MM.1S (cell line): ENCODE results near the gene PSORS1C2.
"Not testable (repeated sequence)": the region's sequence is repeated elsewhere in the genome, so short reads cannot be mapped to it uniquely, and the experiment has no call there.

Source experiments
- DNase-seq: peaks from one replicate; pipeline ENCODE4 v3.0.0-alpha.2; 2015
- H2AFZ ChIP-seq: fragments of 300-600 bp; sonication (generic); 2 replicates; pipeline ENCODE4 v1.6.0; 2016; ENCODE audit warnings: antibody characterized with exemption, low read length
- H3F3A ChIP-seq: fragments of 300-600 bp; sonication (generic); 2 replicates; pipeline ENCODE4 v1.6.1; 2016; ENCODE audit warnings: mild to moderate bottlenecking, antibody characterized with exemption, low read length, moderate library complexity, mixed read lengths; ENCODE audit not compliant: insufficient read depth
- H3K27ac ChIP-seq: fragments of 300-600 bp; sonication (generic); 2 replicates; pipeline ENCODE4 v1.5.1; 2016; ENCODE audit warnings: mild to moderate bottlenecking, low read length
- H3K27me3 ChIP-seq: fragments of 300-600 bp; sonication (generic); replicated peaks from 2 replicates; pipeline ENCODE4 v1.6.0; 2016; ENCODE audit warnings: low read length; ENCODE audit not compliant: insufficient read depth
- H3K36me3 ChIP-seq: fragments of 300-600 bp; sonication (generic); replicated peaks from 2 replicates; pipeline ENCODE4 v1.6.1; 2016; ENCODE audit warnings: mild to moderate bottlenecking, low read length, mixed read lengths; ENCODE audit not compliant: insufficient read depth
- H3K4me1 ChIP-seq: fragments of 300-600 bp; sonication (generic); 2 replicates; pipeline ENCODE4 v1.6.1; 2016; ENCODE audit warnings: low read length, mixed read lengths
- H3K4me2 ChIP-seq: fragments of 300-600 bp; sonication (generic); 2 replicates; pipeline ENCODE4 v1.6.0; 2016; ENCODE audit warnings: low read depth, low read length
- H3K4me3 ChIP-seq: fragments of 300-600 bp; sonication (generic); 2 replicates; pipeline ENCODE4 v1.5.1; 2016; ENCODE audit warnings: low read length, mixed read lengths
- H3K79me2 ChIP-seq: fragments of 300-600 bp; sonication (generic); 2 replicates; pipeline ENCODE4 v1.6.1; 2016; ENCODE audit warnings: mixed run types, low read length, mixed read lengths
- H3K9ac ChIP-seq: fragments of 300-600 bp; sonication (generic); 2 replicates; pipeline ENCODE4 v1.6.1; 2016; ENCODE audit warnings: low read length, mixed read lengths
- H3K9me2 ChIP-seq: fragments of 300-600 bp; sonication (generic); replicated peaks from 2 replicates; pipeline ENCODE4 v1.6.1; 2016; ENCODE audit warnings: mild to moderate bottlenecking, low read length, mixed read lengths; ENCODE audit not compliant: insufficient read depth
- H3K9me3 ChIP-seq: fragments of 300-600 bp; sonication (generic); replicated peaks from 2 replicates; pipeline ENCODE4 v1.6.1; 2016; ENCODE audit warnings: mild to moderate bottlenecking, low read length, mixed read lengths; ENCODE audit not compliant: insufficient read depth
- H4K20me1 ChIP-seq: fragments of 300-600 bp; sonication (generic); 2 replicates; pipeline ENCODE4 v1.6.1; 2016; ENCODE audit warnings: mild to moderate bottlenecking, low read length, moderate library complexity, mixed read lengths; ENCODE audit not compliant: insufficient read depth
- CTCF ChIP-seq: fragments of 300-600 bp; sonication (generic); IDR thresholded peaks from 2 replicates; pipeline ENCODE4 v1.5.1; 2016; ENCODE audit warnings: antibody characterized with exemption, low read length, mixed read lengths
- EZH2 ChIP-seq: fragments of 300-600 bp; sonication (generic); optimal IDR thresholded peaks from 2 replicates; pipeline ENCODE3; 2017; ENCODE audit warnings: low read depth, mild to moderate bottlenecking, antibody characterized with exemption, low read length, mixed read lengths
- EZH2phosphoT487 ChIP-seq: fragments of 300-600 bp; sonication (generic); IDR thresholded peaks from 2 replicates; pipeline ENCODE4 v1.6.1; 2018; ENCODE audit warnings: antibody characterized with exemption, low read length

The PSORS1C2 gene

GRCh38 chr6:31183287-31183686 is 44.4 kb upstream of the PSORS1C2 start:
- H2AFZ ChIP-seq, H3K4me3 ChIP-seq, H3K9me2 ChIP-seq, H3K4me2 ChIP-seq, H3F3A ChIP-seq, H3K4me1 ChIP-seq, H3K9me3 ChIP-seq, H3K9ac ChIP-seq, H3K36me3 ChIP-seq, H3K27me3 ChIP-seq, H4K20me1 ChIP-seq, H3K27ac ChIP-seq, DNase-seq, H3K79me2 ChIP-seq: not testable (repeated sequence)

- H2AFZ ChIP-seq = peak overlapping the region; percentile 64
- H3K79me2 ChIP-seq = 0 out of 2 replicates have a peak, but pooled peaks cover 4% of the 10 kb centered on the region
- TF ChIP-seq EZH2 (no peak), EZH2phosphoT487 (no peak), CTCF (no peak)
These were observed 41.6 kb upstream of the PSORS1C2 start for GRCh38 chr6:31180500-31180899.

GRCh38 chr6:31179896-31180295 is 41.0 kb upstream of the PSORS1C2 start:
- H3K4me2 ChIP-seq = peak overlapping the region; percentile 79; the same call in 1 of the 2 replicates
- H3K4me1 ChIP-seq = no peaks in the 10 kb centered on the region
- 0 out of 2 replicates have a peak, but pooled peaks cover 4% of the 10 kb centered on the region for H3K79me2 ChIP-seq
- no peak for TF ChIP-seq EZH2
- no peak for TF ChIP-seq EZH2phosphoT487
- TF ChIP-seq CTCF = no peak
- no peaks in the 10 kb centered on the region for H3K9me2 ChIP-seq
- peak overlapping the region; percentile 64 for H2AFZ ChIP-seq
- H3K9me3 ChIP-seq = no peaks in the 10 kb centered on the region
- no peaks in the 10 kb centered on the region for H3K27me3 ChIP-seq
- H4K20me1 ChIP-seq = no peaks in the 10 kb centered on the region
- peak overlapping the region; percentile 76 for H3K4me3 ChIP-seq
- no peaks in the 10 kb centered on the region for H3K36me3 ChIP-seq
- H3F3A ChIP-seq = no peaks in the 10 kb centered on the region
- no peak for DNase-seq
- H3K27ac ChIP-seq = no peak overlapping the region
- H3K9ac ChIP-seq = peak overlapping the region; percentile 52; the same call in 1 of the 2 replicates

More at GRCh38 chr6:31180500-31180899, 41.6 kb upstream of the PSORS1C2 start:
- Histone ChIP-seq H3F3A (no peaks in the 10 kb centered on the region), H3K9me2 (no peaks in the 10 kb centered on the region), H3K4me1 (no peaks in the 10 kb centered on the region), H3K27ac (no peak overlapping the region), H4K20me1 (no peaks in the 10 kb centered on the region), H3K36me3 (no peaks in the 10 kb centered on the region), H3K27me3 (no peaks in the 10 kb centered on the region), H3K4me3 (peak overlapping the region; percentile 76), H3K4me2 (peak overlapping the region; percentile 79; the same call in 1 of the 2 replicates), H3K9me3 (no peaks in the 10 kb centered on the region), H3K9ac (peak overlapping the region; percentile 52; the same call in 1 of the 2 replicates)
- DNase-seq = peak; percentile 89

- no peak overlapping the region for H3K27ac ChIP-seq
- H3K4me3 ChIP-seq = no peak overlapping the region
- no peak for DNase-seq
- H3K9me2 ChIP-seq = no peaks in the 10 kb centered on the region
- TF ChIP-seq CTCF = no peak
- no peak for TF ChIP-seq EZH2phosphoT487
- TF ChIP-seq EZH2 = no peak
- no peak overlapping the region for H3K9ac ChIP-seq
- 0 out of 2 replicates have a peak, but pooled peaks cover 4% of the 10 kb centered on the region for H3K79me2 ChIP-seq
- no peak overlapping the region for H2AFZ ChIP-seq
- H3K36me3 ChIP-seq = no peaks in the 10 kb centered on the region
- H4K20me1 ChIP-seq = no peaks in the 10 kb centered on the region
- H3K4me1 ChIP-seq = no peaks in the 10 kb centered on the region
- H3K4me2 ChIP-seq = no peak overlapping the region
- no peaks in the 10 kb centered on the region for H3F3A ChIP-seq
- no peaks in the 10 kb centered on the region for H3K9me3 ChIP-seq
- no peaks in the 10 kb centered on the region for H3K27me3 ChIP-seq
These were observed 40.1 kb upstream of the PSORS1C2 start for GRCh38 chr6:31179042-31179386.
